GM10248 (cell line): Measurements from ENCODE around the gene FRMPD1.
A peak's percentile ranks its signal among the peaks of the same experiment; 100 is the strongest.

ENCODE experiments used
- CTCF ChIA-PET: fragments of 300-600 bp; sonication (Branson Sonifier 250); formaldehyde crosslinking; extraction: SDS; loops from one replicate; lab custom pipeline; 2021; ENCODE audit warnings: antibody characterized with exemption; lab: Yijun Ruan, JAX
- POLR2A ChIA-PET: fragments of 350-650 bp; sonication (Branson Sonifier 250); formaldehyde crosslinking; extraction: SDS; loops from one replicate; lab custom pipeline; 2020; ENCODE audit warnings: antibody characterized with exemption; lab: Yijun Ruan, JAX
- DNase-seq: peaks from one replicate; pipeline ENCODE4 v3.0.0; 2012; ENCODE audit errors: extremely low spot score
- CTCF ChIP-seq: IDR thresholded peaks from 2 replicates; pipeline ENCODE4 v1.5.1; 2012; ENCODE audit warnings: mild to moderate bottlenecking, low read depth; ENCODE audit errors: extremely low read depth, missing control alignments, control extremely low read depth

FRMPD1 gene

GRCh38 chr9:37784616-37785483 lies 134.1 kb downstream of the FRMPD1 start, which contains the start of gene EXOSC3:
EXOSC3 (minus strand) TSS chr9:37785064; CDS start chr9:37785044, 20 bp downstream.
- ChIA-PET CTCF (interaction anchor here (0.8 to 1.8 kb wide), 14 partner anchors 8 to 371 kb away, joined by 3 to 6 read pairs (median 3); partner anchors contain the start of gene DCAF10), POLR2A (interaction anchor here (1.0 to 1.1 kb wide), 2 partner anchors 13 to 16 kb away, joined by 3 read pairs; no protein-coding TSS in a partner anchor)
- TF ChIP-seq CTCF: no peak
- DNase-seq: peak; percentile 89

GRCh38 chr9:37787059-37787458 lies 136.3 kb downstream of the FRMPD1 start:
- no peak for TF ChIP-seq CTCF
- no peak for DNase-seq
- ChIA-PET CTCF (interaction anchor here (1.0 kb wide), 1 partner anchor 10 kb away, joined by 3 read pairs; no protein-coding TSS in a partner anchor), POLR2A (no interaction called here)

- no peak for DNase-seq
- CTCF ChIA-PET: no interaction called here
- no peak for TF ChIP-seq CTCF
- POLR2A ChIA-PET: no interaction called here
Measured at GRCh38 chr9:37788332-37788731, 137.6 kb downstream of the FRMPD1 start.

- POLR2A ChIA-PET: no interaction called here
- CTCF ChIA-PET: interaction anchor here (1.0 to 1.3 kb wide), 2 partner anchors 9 to 21 kb away, joined by 4 read pairs; no protein-coding TSS in a partner anchor
- no peak for DNase-seq
- TF ChIP-seq CTCF: no peak
Measured at GRCh38 chr9:37790096-37790495, 139.3 kb downstream of the FRMPD1 start.

GRCh38 chr9:37792122-37792521 lies 141.4 kb downstream of the FRMPD1 start:
- ChIA-PET POLR2A (no interaction called here), CTCF (no interaction called here)
- DNase-seq: no peak
- TF ChIP-seq CTCF: no peak

- CTCF ChIA-PET: interaction anchor here (1.4 to 2.0 kb wide), 2 partner anchors 11 to 14 kb away, joined by 4 read pairs; partner anchors contain the start of gene EXOSC3
- POLR2A ChIA-PET: no interaction called here
- no peak for DNase-seq
- TF ChIP-seq CTCF: no peak
Measured at GRCh38 chr9:37796232-37796631, 145.5 kb downstream of the FRMPD1 start.
